ENCODE data around the gene ELP4. TPM values are rescaled to one million over a fixed set of nuclear protein-coding genes. Genes with fewer than 3 reads are reported as not detected.

ELP4 gene
- total RNA-seq = 10 to 100 TPM in 3 of 4 donors, 1 to 10 TPM in 1; 8.8 to 23.6 (median 13.5) TPM

- Histone ChIP-seq H3K36me3 (no peaks in the 10 kb centered on the region), H3K27ac (peak within 1 kb of the TSS; percentile 80 to 90 (median 90)), H3K4me1 (peaks cover 17 to 26% of the 10 kb centered on the region in 2 donors), H3K4me3 (peak within 1 kb of the TSS; percentile 89 to 98 (median 97)), H3K9me3 (no peaks in the 10 kb centered on the region), H3K27me3 (no peaks in the 10 kb centered on the region)
- in situ Hi-C loops (cut with MboI; ENCODE audit: low sequenced_read_pairs in 4 of 4) (no loop called here), intact Hi-C loops (cut with DNase I; ENCODE audit: low total_unique reads) (loop anchor here (2.0 to 10.0 kb wide), 4 partner anchors 141 to 593 kb away; partner anchors contain the start of genes DCDC1 and DNAJC24)
- peak; percentile 45 to 49 for TF ChIP-seq POLR2A (IDR thresholded peaks at IDR 0.05)
- TF ChIP-seq CTCF (IDR thresholded peaks at IDR 0.05 in 4 of 5, conservative IDR thresholded peaks at IDR 0.05 in 1 of 5) = no peak
- ATAC-seq = peak; percentile 99 to 100
- peak; percentile 97 for DNase-seq
Measured at GRCh38 chr11:31509429-31510345, at the start of gene ELP4, which contains the start of gene IMMP1L. TSS of gene ELP4 (plus strand) at chr11:31509767. CDS start at chr11:31509785, 18 bp downstream. TSS of gene IMMP1L (minus strand) at chr11:31509622. CDS start at chr11:31463276, 46,346 bp downstream.

GRCh38 chr11:31464436-31464835 is 45.1 kb upstream of the ELP4 start:
- Histone ChIP-seq H3K27ac (no peak overlapping the region), H3K36me3 (no peaks in the 10 kb centered on the region), H3K4me3 (no peak overlapping the region), H3K27me3 (no peaks in the 10 kb centered on the region), H3K9me3 (peaks cover 0 to 6% (median 0%) of the 10 kb centered on the region in 3 donors), H3K4me1 (no peaks in the 10 kb centered on the region)
- in situ Hi-C loops (cut with MboI; ENCODE audit: low sequenced_read_pairs in 4 of 4) (no loop called here), intact Hi-C loops (cut with DNase I; ENCODE audit: low total_unique reads) (no loop called here)
- no peak for TF ChIP-seq POLR2A (IDR thresholded peaks at IDR 0.05)
- no peak for TF ChIP-seq CTCF (IDR thresholded peaks at IDR 0.05 in 4 of 5, conservative IDR thresholded peaks at IDR 0.05 in 1 of 5)
- no peak for DNase-seq
- no peak for ATAC-seq

- DNase-seq = no peak
- Histone ChIP-seq H3K27ac (no peak overlapping the region), H3K36me3 (no peaks in the 10 kb centered on the region), H3K4me1 (peaks cover 0 to 9% of the 10 kb centered on the region in 2 donors), H3K9me3 (no peaks in the 10 kb centered on the region), H3K4me3 (no peak overlapping the region), H3K27me3 (no peaks in the 10 kb centered on the region)
- ATAC-seq = no peak
- TF ChIP-seq POLR2A (IDR thresholded peaks at IDR 0.05) (no peak), CTCF (IDR thresholded peaks at IDR 0.05 in 4 of 5, conservative IDR thresholded peaks at IDR 0.05 in 1 of 5) (no peak)
- intact Hi-C loops (cut with DNase I; ENCODE audit: low total_unique reads) = no loop called here
- in situ Hi-C loops (cut with MboI; ENCODE audit: low sequenced_read_pairs in 4 of 4) = no loop called here
Measured at GRCh38 chr11:31474083-31474482, 35.5 kb upstream of the ELP4 start.

- Histone ChIP-seq H3K4me3 (no peak overlapping the region), H3K36me3 (no peaks in the 10 kb centered on the region), H3K27me3 (no peaks in the 10 kb centered on the region), H3K27ac (no peak overlapping the region), H3K4me1 (peaks cover 0 to 9% of the 10 kb centered on the region in 2 donors), H3K9me3 (no peaks in the 10 kb centered on the region)
- TF ChIP-seq CTCF (IDR thresholded peaks at IDR 0.05 in 4 of 5, conservative IDR thresholded peaks at IDR 0.05 in 1 of 5) = no peak
- no peak for TF ChIP-seq POLR2A (IDR thresholded peaks at IDR 0.05)
- DNase-seq (no peak), ATAC-seq (no peak)
- in situ Hi-C loops (cut with MboI; ENCODE audit: low sequenced_read_pairs in 4 of 4) = loop anchor here in 1 of 4 donors (25.0 kb wide), 1 partner anchor 240 kb away; no protein-coding TSS in a partner anchor
- intact Hi-C loops (cut with DNase I; ENCODE audit: low total_unique reads) = no loop called here
Measured at GRCh38 chr11:31477528-31478222, 31.9 kb upstream of the ELP4 start.
